ENCODE results near the gene HSD17B7. TPM values are rescaled to one million over a fixed set of nuclear protein-coding genes. Genes with fewer than 3 reads are reported as not detected.

Gene HSD17B7
- total RNA-seq, 6 donors from 2014 or later = 23.0 to 53.6 (median 33.7) TPM

GRCh38 chr1:162753998-162754585, 36.4 kb upstream of the HSD17B7 start:
- TF ChIP-seq POLR2A (IDR thresholded peaks at IDR 0.05) (no peak), CTCF (IDR thresholded peaks at IDR 0.05) (no peak), POLR2AphosphoS5 (IDR thresholded peaks at IDR 0.05) (no peak), EP300 (IDR thresholded peaks at IDR 0.05) (no peak)
- DNase-seq = no peak
- no peak overlapping the region for H3K27ac ChIP-seq
- 90 to 92% methylated on average over 1 of the region's 1 CpG for WGBS, 2 donors
- H3K27me3 ChIP-seq = no peaks in the 10 kb centered on the region
- no peak overlapping the region for H3K4me3 ChIP-seq
- no peaks in the 10 kb centered on the region for H3K9me3 ChIP-seq
- H3K4me1 ChIP-seq = no peaks in the 10 kb centered on the region
- no peaks in the 10 kb centered on the region for H3K36me3 ChIP-seq
- ATAC-seq (ENCODE audit: low FRiP score in 2 of 2) = no peak

GRCh38 chr1:162755306-162755705, 35.2 kb upstream of the HSD17B7 start:
- Histone ChIP-seq H3K4me1 (no peaks in the 10 kb centered on the region), H3K27ac (no peak overlapping the region), H3K27me3 (no peaks in the 10 kb centered on the region), H3K4me3 (no peak overlapping the region), H3K36me3 (no peaks in the 10 kb centered on the region), H3K9me3 (no peaks in the 10 kb centered on the region)
- WGBS, 2 donors = 95% methylated on average over 3 of the region's 3 CpGs; no CpG with 5 or more reads in 1 of the 2 donors
- no peak for DNase-seq
- TF ChIP-seq CTCF (IDR thresholded peaks at IDR 0.05) (no peak), POLR2A (IDR thresholded peaks at IDR 0.05) (no peak), POLR2AphosphoS5 (IDR thresholded peaks at IDR 0.05) (no peak), EP300 (IDR thresholded peaks at IDR 0.05) (no peak)
- no peak for ATAC-seq (ENCODE audit: low FRiP score in 2 of 2)

- no peak overlapping the region for H3K27ac ChIP-seq
- DNase-seq (no peak), ATAC-seq (ENCODE audit: low FRiP score in 2 of 2) (no peak)
- H3K27me3 ChIP-seq = no peaks in the 10 kb centered on the region
- H3K36me3 ChIP-seq = peaks cover 0 to 5% (median 0%) of the 10 kb centered on the region in 4 donors
- H3K4me1 ChIP-seq = no peaks in the 10 kb centered on the region
- H3K4me3 ChIP-seq = no peak overlapping the region
- TF ChIP-seq POLR2A (IDR thresholded peaks at IDR 0.05) = no peak
- no peak for TF ChIP-seq EP300 (IDR thresholded peaks at IDR 0.05)
- TF ChIP-seq POLR2AphosphoS5 (IDR thresholded peaks at IDR 0.05) = no peak
- no peak for TF ChIP-seq CTCF (IDR thresholded peaks at IDR 0.05)
- WGBS, 2 donors = 83 to 85% methylated on average over 5 of the region's 5 CpGs
- no peaks in the 10 kb centered on the region for H3K9me3 ChIP-seq
Observed at GRCh38 chr1:162756523-162756922, 34.0 kb upstream of the HSD17B7 start.

GRCh38 chr1:162757476-162757875, 33.0 kb upstream of the HSD17B7 start:
- 47 to 78% methylated on average over 1 of the region's 1 CpG for WGBS, 2 donors
- peaks cover 0 to 5% (median 0%) of the 10 kb centered on the region in 4 donors for H3K36me3 ChIP-seq
- H3K4me3 ChIP-seq = no peak overlapping the region
- no peak for TF ChIP-seq POLR2AphosphoS5 (IDR thresholded peaks at IDR 0.05)
- TF ChIP-seq POLR2A (IDR thresholded peaks at IDR 0.05) = no peak
- TF ChIP-seq CTCF (IDR thresholded peaks at IDR 0.05) = no peak
- TF ChIP-seq EP300 (IDR thresholded peaks at IDR 0.05) = no peak
- ATAC-seq (ENCODE audit: low FRiP score in 2 of 2) (no peak), DNase-seq (no peak)
- H3K27me3 ChIP-seq = no peaks in the 10 kb centered on the region
- H3K9me3 ChIP-seq = no peaks in the 10 kb centered on the region
- no peak overlapping the region for H3K27ac ChIP-seq
- no peaks in the 10 kb centered on the region for H3K4me1 ChIP-seq

- no peak for DNase-seq
- Histone ChIP-seq H3K4me3 (no peak overlapping the region), H3K9me3 (no peaks in the 10 kb centered on the region), H3K36me3 (peaks cover 0 to 7% (median 3%) of the 10 kb centered on the region in 4 donors), H3K27me3 (no peaks in the 10 kb centered on the region), H3K4me1 (no peaks in the 10 kb centered on the region), H3K27ac (no peak overlapping the region)
- no peak for TF ChIP-seq EP300 (IDR thresholded peaks at IDR 0.05)
- no peak for TF ChIP-seq CTCF (IDR thresholded peaks at IDR 0.05)
- no peak for TF ChIP-seq POLR2AphosphoS5 (IDR thresholded peaks at IDR 0.05)
- no peak for TF ChIP-seq POLR2A (IDR thresholded peaks at IDR 0.05)
- WGBS, 2 donors = 80 to 90% methylated on average over 1 of the region's 1 CpG
- no peak for ATAC-seq (ENCODE audit: low FRiP score in 2 of 2)
Observed at GRCh38 chr1:162765788-162766187, 24.7 kb upstream of the HSD17B7 start.

Data from upper lobe of left lung (tissue), 6 donors.